ENCODE results near the gene SMOC2.
"Not testable (repeated sequence)": the region's sequence is repeated elsewhere in the genome, so short reads cannot be mapped to it uniquely, and the experiment has no call there.

SMOC2 gene

GRCh38 chr6:168650671-168651111 is 209.7 kb downstream of the SMOC2 start:
- DNase-seq (ENCODE audit: low read depth): no peak

DNA sequence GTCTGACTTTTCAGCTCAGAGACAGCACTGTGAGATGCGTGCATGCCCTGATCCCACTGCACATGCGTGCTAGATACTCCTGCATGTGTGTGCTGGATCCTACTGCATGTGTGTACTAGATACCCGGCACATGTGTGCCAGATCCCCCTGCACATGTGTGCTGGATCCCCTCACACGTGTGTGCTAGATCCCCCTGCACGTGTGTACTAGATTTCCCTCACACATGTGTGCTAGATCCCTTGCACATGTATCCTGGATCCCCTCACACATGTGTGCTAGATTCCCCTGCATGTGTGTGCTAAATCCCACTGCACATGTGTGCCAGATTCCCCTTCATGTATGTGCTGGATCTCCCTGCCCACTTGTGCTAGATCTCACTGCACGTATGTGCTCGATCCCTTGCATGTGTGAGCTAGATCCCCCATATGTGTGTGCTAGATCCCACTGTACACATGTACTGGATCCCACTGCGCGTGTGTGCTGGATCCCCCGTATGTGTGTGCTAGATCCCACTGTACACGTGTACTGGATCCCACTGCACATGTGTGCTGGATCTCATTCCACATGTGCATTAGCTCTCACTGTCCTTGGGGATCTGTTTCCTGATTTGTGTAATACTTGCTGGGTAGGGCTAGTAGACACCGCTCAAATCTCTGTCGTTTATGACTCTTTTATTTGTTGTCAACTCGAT is 214.6 kb downstream of the SMOC2 start:
- no peak for DNase-seq (ENCODE audit: low read depth)

DNA sequence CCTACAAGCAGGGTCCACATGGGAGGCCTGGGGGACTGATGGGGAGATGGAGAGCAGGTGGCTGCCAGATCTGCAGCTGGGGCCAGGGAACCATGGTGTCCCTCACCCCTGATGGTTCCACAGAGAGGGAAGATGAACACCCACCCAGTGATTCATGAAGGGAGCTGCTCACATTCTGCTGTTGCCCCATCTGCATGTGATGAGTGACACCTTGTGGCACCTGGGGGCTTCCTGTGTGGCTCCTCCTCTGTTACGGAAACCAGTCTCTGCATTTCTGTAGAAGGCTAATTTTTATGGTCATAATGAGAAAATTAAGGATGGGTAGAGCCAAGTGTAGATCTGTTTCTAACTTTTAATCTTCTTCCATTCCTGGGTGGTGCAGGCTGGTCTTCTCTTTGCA is 217.1 kb downstream of the SMOC2 start:
- no peak for DNase-seq (ENCODE audit: low read depth)

- DNase-seq (ENCODE audit: low read depth): no peak
Observed at GRCh38 chr6:168660400-168660945, 219.5 kb downstream of the SMOC2 start.

DNA sequence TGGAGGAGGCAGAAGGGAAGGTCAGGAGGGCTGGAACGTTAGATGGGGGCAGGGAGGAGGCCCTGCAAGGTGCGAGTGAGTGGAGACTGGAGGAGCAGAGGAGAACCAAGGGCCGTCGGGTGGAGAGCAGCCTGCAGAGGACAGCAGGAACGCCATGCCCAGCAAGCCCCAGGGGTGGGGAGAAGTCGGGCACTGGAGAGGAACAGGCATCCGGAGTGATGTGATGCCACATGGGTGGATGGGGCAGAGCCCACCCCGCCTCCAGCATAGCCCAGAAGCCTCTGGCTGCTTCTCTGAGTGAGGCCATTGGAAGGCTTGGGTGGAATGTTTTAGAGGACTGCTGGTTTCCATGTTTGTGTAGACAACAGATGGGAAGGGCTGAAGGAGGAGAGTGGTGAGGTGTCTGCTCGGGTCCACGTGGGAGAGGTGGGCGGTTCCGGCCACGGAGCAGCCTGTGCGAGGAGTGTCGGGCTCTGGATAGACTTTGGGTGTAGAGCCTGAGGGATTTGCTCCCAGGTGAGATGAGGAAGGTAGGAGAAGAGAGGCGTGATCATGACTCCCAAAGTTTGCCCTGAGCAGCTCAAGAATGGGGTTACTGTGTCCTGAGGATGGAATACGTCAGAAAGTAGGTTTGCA is 221.4 kb downstream of the SMOC2 start:
- DNase-seq (ENCODE audit: low read depth): no peak

GRCh38 chr6:168663041-168663440 is 222.1 kb downstream of the SMOC2 start:
- no peak for DNase-seq (ENCODE audit: low read depth)

DNA sequence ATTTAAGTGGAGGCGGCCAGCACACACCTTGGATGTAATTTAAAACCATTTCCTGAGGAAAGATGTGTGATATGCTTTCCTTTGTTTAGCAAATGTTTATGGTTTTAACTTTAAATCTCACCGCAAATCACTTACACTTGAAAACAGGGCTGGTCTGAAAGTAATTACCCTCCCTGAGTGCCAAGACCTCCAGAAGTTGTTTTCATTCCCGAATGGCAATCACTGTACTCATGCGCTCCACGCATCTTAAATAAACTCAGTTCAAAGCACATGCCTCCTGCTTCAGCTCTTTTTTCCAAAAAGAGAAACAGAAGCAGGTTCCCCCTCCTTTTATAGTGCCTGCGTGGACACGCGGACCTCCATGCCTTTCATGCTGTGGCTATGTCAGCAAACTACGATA is 224.0 kb downstream of the SMOC2 start:
- no peak for DNase-seq (ENCODE audit: low read depth)

DNA sequence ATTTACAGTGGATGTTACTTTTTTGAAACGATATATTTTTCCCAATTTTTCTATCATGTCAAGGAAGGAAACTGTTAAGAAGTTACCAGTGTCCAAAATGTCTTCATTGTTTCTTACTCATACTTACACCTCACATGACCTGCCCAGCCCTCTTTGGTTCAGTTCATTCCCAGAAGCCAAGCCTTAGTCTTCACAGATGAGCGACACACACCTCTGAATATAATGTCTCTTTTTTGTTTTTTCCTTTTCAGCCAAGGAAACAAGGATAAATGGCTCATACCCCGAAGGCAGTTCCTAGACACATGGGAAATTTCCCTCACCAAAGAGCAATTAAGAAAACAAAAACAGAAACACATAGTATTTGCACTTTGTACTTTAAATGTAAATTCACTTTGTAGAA is 225.2 kb downstream of the SMOC2 start:
- DNase-seq (ENCODE audit: low read depth): no peak

GRCh38 chr6:168666699-168667427 is 225.9 kb downstream of the SMOC2 start:
- no peak for DNase-seq (ENCODE audit: low read depth)

DNA sequence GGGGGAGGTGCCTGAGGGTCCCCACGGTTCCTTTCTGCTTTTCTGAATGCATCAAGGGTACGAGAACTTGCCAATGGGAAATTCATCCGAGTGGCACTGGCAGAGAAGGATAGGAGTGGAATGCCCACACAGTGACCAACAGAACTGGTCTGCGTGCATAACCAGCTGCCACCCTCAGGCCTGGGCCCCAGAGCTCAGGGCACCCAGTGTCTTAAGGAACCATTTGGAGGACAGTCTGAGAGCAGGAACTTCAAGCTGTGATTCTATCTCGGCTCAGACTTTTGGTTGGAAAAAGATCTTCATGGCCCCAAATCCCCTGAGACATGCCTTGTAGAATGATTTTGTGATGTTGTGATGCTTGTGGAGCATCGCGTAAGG is 226.4 kb downstream of the SMOC2 start:
- DNase-seq (ENCODE audit: low read depth): no peak

DNA sequence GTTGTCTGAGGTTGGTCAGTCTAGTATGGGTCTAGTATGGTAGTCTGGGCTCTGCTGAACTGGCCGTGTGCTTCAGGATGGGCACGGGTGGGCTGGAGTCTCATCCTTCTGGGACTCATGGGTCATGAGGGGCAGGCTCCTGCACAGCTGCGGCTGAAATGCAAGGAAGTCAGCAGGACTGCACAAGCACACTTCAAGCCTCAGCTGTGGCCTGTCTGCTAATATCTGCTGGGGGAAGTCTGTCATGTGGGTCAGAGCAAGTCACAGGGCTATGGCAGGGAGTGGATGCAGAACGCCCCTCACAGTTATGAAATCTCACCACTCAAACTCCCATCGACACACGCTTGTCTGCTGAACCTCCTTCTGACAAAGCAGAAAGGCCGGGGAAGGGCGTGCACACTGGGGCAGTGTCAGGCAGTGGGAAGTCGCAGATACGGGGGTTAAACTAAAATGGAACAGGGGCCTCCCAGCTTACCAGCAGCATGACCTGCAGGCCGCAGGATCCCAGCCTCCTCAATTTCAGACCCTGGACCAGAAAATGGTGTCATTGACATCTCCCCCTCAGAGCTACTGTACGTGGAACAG is 229.5 kb downstream of the SMOC2 start:
- no peak for DNase-seq (ENCODE audit: low read depth)

DNA sequence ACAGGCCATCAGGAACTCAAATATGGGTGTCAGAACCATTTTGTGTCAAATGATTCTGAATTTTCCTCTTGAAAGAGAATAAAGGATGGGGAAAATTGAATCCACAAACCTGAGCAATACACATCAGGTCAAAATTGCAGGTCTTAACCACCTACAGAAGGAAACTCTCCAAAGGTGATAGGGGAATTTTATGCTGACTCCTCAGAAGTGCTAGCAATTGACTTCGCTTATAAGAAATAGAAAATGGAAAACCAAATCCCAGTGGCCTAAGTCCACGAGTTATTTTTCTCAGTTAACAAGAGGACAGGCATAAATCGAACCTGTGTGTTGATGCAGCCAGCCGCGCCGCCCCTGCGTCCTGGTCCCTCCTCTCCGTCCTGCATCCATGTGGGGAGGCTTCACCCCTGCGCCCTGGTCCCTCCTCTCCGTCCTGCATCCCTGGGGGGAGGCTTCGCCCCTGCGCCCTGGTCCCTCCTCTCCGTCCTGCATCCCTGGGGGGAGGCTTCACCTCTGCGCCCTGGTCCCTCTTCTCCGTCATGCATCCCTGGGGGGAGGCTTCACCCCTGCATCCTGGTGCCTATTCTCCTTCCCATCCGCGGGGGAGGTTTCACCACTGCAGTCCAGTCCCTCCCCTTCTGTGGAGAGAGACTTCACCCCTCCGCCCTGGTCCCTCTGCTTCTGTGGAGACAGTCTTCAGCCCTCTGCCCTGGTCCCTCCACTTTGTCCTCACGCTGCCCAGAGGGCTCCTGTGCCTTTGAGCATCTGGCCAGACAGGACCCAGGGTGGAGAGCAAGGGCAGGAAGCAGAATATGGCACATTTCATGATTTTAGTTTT is 230.3 kb downstream of the SMOC2 start:
- no peak for DNase-seq (ENCODE audit: low read depth)

DNA sequence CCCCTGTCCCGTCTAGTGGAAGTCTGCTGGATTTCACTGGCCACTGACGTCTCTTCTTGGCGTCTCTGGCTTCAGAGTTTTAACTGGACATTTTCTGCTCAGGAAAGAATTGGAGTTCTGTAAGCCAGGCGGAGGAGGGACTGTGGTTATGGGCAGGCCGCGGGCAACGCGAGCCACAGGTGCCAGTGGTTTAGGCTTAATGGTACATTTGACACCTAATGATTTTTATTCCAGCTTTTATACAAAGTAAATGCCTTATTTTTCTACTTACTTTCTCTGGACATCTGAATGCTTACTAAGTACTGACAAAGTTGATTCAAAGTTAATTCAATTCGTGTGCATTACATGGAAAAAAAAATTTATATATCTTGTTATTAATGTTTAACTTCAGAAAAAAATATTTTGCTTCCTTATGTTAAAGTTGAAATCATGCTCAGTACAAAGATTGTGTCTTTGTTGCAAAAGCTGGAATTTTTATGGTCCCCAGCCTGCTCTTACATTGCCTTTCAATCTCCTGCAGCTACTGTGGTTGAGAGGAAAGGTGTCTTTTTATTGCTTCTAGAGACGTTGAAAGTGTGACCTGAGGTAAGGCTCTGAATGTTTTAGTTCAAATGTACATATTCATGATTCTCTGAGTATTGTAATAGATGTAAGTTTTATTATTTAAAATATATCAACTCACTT is 231.0 kb downstream of the SMOC2 start:
- no peak for DNase-seq (ENCODE audit: low read depth)

DNA sequence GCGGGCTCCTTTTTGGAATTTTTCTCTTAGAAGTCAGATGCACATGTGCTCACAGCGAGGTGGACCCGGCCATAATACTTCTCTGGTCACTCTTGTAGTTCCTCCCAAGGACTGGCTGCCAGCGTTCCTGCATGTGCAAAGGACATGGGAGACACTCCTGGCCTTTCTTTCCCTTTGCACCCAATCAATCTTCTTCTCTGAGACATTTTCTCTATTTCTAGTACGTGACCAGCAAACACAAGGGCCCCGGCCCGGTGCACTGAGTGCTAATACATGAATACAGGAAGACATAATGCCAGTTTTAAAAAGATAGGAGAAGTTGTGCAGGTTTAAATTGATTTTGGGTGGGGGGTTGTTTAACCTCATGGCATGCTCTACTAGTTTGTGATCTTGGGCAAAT is 233.6 kb downstream of the SMOC2 start:
- no peak for DNase-seq (ENCODE audit: low read depth)

DNA sequence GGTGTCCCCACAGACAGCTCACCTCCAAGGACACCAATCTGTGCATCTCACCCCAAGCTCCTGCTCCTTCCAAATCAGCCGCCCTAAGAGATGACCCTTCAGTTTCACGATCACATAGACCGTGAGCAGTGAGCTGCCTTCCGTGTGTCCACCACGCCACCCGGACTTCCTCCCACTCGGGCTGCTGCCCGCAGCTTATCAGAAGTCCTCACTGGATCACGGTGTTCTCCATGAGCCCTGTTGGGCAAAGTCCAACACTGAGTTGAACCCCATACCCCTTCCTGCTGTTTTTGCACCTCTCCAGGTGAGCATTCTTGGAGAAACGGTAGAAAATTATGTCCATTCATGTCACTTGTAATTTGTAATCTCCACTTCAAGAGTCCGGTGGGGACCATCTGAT is 234.4 kb downstream of the SMOC2 start:
- no peak for DNase-seq (ENCODE audit: low read depth)

DNA sequence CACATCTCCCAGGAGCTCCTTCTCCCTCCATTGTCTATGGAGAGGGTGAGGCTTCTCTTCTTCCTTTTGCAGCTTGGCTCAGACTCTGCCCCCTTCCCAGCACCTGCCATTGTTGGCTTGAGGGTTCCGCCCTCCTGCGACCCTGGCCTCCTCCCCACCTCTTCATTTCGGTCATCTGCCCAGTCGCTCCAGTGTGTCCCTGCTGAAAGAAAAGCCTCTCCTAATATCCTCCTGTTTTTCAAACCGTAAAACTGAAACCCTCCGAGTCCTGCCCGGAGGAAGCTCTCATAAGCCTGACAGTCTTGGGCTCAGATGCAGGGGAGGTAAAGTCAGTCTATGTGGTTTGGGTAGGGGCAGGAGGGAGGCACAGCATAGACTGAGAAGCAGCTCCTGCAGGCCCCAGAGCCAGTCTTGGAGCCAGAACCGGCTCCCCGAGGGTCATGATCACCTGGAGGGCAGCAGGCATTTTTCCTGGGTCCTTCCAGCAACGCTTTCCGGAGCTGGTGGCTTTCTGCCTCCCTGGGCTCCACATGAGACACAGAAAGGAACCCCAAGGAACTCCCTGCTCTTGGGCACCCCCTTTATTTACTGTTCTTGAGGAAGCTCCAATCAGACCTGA is 235.1 kb downstream of the SMOC2 start:
- no peak for DNase-seq (ENCODE audit: low read depth)

GRCh38 chr6:168676552-168677322 is 235.8 kb downstream of the SMOC2 start:
- no peak for DNase-seq (ENCODE audit: low read depth)

GRCh38 chr6:168677323-168677781 is 236.4 kb downstream of the SMOC2 start:
- DNase-seq (ENCODE audit: low read depth): not testable (repeated sequence)

- no peak for DNase-seq (ENCODE audit: low read depth)
Observed at GRCh38 chr6:168678077-168678476, 237.1 kb downstream of the SMOC2 start.

DNA sequence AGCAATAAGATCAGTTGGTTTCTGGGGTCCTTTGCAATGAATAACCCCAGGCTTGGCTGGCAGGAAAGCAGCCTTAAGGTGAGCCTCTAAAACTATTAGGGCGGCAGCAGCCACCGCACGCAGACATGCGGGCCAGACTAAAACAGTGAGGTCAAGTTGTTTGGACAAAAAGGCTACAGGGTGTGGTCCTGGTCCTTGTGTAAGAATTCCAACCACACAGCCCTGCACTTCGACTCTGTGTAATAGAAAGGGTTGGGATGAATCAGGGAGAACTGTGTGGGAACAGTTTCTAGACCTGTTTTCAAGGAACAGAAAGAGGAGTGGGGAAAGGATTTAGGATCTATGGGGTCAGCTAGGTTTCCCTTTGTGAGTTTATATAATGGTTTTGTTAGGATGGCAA is 237.6 kb downstream of the SMOC2 start:
- no peak for DNase-seq (ENCODE audit: low read depth)
